ENCODE data around the gene RREB1.

GRCh38 chr6:7240351-7240750 is 132.6 kb downstream of the RREB1 start:
- no peak for TF ChIP-seq CTCF (IDR thresholded peaks at IDR 0.05)
- TF ChIP-seq POLR2A (IDR thresholded peaks at IDR 0.05), result no peak

Data from vagina (tissue), 2 donors.